GM19240 (cell line): ENCODE results near the gene HMGCS2.

Experiments
- DNase-seq: peaks from one replicate; pipeline ENCODE4 v3.0.0; 2011; ENCODE audit warnings: low spot score; ENCODE audit not compliant: insufficient read length

Gene HMGCS2

DNA sequence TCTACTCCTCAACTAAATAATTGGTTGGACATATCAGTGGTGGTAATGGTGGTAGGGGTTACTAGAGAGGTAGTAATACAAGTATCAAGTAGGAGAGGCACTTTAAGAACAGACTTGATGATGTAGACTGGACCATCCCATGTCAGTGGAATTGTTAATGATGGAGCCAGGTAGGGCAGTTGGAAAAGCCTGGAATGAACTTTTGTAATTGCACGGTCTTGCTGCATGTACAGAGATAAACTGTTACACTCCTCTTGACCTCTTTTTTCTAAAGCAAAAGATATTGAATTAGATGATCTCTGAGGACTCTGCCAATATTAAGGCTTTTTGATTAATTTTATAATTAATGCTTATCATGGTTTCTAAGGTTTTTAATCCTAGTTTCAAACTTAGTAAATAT lies 5.8 kb downstream of the HMGCS2 start:
- no peak for DNase-seq

GRCh38 chr1:119762409-119762808 lies 6.3 kb downstream of the HMGCS2 start:
- DNase-seq: no peak

DNA sequence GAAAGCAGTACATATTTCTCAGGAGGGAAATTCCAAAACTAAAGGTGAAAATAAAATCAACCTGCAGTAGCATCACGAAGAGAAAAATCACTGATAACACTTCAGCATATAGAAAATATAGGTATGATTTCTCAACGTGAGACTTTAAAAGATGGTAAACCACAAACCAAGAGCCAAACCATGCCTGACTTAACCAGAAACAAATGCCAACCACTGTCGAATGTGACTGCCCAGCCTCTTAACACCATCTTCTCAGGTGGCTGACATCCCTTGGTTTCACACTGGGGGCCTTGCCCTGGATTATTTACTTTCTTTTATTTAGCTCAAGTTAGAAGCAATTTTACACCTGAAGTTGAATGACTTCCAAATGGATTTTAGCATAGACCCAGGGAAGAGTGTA lies 10.1 kb downstream of the HMGCS2 start:
- no peak for DNase-seq

DNA sequence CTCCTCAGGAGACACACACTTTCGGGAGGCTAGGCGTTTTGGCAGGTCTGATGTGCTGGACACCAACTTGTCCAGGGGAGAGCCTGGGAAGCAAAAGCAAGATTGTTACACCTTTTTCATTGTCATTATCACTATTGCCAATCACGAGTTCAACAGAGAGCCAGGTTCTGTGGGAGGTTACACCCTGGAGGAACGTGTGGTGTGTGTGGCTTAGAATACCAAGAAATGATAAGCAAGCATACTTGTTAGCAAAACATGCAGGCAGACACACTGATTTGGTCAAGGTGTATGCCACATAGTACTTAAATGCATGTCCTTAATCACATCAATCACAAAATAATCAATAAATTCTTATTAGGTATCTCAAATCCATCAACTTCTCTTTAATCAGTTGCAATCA lies 16.1 kb downstream of the HMGCS2 start:
- DNase-seq: no peak

DNA sequence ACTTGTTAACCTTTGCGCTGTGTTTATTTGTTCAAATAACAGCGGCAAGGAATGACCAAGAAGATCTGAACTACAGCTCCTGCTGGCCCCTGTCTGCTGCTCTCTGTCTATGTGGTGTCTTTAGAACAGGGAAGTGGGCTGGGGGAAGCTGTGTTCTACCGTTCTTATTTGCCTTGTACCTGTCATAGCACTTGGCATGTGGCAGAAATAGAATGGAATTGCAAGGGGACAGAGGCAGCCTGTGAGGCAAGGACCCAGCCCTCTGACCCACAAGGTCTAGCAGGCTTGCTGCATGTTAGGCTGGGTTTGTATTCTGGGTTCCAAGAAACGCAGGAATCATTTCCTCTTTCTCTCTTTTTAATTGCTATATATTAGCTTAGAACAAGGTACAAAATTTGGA lies 20.7 kb downstream of the HMGCS2 start:
- DNase-seq: no peak

- no peak for DNase-seq
Observed at GRCh38 chr1:119747451-119747850, 21.3 kb downstream of the HMGCS2 start.

DNA sequence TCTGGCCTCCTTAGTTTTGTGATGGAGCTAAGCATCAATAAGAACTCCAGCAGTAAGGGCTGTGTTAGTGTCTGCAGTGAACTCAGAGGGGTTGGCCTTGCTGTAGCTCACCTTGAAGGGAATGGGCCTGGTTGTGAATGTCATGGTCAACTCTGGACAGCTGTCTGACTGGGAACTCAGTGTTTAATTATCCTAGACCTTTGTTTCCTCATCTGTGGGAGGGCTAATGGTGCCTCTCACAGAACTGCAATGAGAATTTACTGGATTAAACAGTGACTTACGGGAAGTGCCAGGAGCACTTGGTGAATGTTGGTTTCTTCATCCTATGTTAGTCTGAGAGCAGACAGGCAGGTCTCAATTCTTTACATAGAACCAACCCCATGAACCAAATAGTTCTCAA lies 23.7 kb downstream of the HMGCS2 start:
- DNase-seq: no peak

DNA sequence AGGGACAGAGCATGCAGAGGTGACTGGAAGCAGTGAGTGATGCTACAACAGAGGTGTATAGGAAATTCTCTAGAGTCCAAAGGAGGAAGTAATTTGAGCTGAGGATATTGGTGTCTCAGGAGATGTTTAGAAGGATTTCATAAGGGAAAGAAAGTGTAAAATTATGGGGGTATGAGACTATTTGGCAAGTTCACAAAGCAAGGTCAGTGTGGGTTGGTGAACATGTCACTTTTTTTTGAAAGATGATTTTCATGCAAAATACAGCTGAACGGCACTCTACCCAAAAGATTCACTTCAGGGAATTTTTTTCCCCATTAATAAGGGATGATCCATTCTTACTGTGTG lies 24.1 kb downstream of the HMGCS2 start:
- no peak for DNase-seq

GRCh38 chr1:119743776-119744597 lies 24.7 kb downstream of the HMGCS2 start:
- peak; percentile 53 for DNase-seq

- no peak for DNase-seq
Observed at GRCh38 chr1:119743308-119743707, 25.4 kb downstream of the HMGCS2 start.

- DNase-seq: no peak
Observed at GRCh38 chr1:119742677-119743076, 26.0 kb downstream of the HMGCS2 start.

DNA sequence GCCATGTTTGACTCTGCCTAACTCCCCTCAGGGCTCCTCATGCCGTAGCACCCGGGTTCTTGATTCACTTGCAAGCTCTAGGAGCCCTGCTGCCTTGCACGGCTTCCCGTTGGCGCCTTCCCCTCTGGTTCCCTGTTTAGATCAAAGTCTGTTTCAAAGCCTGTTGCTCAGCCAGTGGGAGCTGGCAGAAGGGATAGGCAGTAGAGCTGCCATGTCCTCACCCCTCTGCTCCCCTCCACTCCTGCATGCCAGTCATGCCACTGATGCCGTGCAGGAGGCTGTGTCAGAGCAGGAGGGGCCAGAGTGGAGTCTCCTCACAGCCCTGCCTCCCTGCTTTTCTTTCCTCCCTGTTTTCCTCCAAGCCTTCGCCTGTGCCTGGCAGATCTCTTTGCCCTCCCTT lies 26.5 kb downstream of the HMGCS2 start:
- no peak for DNase-seq

- no peak for DNase-seq
Observed at GRCh38 chr1:119740896-119741780, 27.6 kb downstream of the HMGCS2 start.

DNA sequence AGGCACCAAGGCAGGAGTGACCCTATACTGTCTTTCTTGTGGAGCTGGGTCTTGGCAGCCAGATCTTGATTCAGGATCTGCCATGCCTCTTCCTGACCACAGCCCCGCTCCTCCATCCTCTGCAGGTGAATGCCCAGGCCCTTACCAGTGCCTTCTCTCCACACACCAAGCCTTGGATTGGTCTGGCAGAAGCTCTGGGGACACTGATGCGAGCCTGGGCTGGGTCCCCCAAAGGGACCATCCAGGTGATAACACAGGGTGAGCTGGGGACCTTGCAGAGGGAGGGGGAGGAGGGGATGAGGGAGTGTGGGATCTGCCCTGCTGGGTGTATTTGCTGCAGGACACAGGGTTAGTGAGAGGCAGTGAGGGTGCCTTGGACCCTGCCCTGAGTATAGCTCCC lies 28.4 kb downstream of the HMGCS2 start:
- no peak for DNase-seq

GRCh38 chr1:119739150-119739549 lies 29.6 kb downstream of the HMGCS2 start:
- DNase-seq: no peak

DNA sequence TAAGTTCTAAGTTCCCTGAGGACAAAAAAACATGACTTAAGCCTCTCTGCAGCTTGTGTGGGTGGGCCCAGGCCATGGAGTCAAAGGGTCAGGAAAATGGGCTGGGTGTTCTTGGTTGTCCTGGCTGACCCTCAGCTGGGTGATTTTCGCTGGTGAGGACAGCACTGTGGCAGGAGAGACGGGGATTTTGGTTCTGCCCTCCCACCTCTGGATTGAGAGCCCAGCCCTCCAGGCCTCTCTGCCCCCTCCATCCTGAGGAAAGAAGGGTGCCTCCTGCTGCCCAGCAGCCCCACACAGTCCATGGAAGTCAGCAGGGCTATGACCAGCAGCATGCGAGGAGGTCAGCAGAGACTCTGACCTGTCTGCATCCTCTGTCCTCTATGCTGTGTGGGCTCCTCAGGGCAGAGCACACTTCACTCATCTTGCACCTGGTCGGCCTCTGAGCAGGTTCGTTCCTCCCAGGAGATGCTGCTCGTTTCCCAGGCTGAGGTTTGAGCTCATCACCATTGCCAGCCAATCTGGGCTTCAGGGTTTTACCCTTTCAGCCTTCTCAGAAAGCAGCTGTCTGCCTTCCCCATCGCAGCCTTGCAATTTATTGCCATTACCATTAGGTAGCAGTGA lies 30.5 kb downstream of the HMGCS2 start:
- DNase-seq: no peak

GRCh38 chr1:119737040-119737682 lies 31.5 kb downstream of the HMGCS2 start:
- DNase-seq: no peak

DNA sequence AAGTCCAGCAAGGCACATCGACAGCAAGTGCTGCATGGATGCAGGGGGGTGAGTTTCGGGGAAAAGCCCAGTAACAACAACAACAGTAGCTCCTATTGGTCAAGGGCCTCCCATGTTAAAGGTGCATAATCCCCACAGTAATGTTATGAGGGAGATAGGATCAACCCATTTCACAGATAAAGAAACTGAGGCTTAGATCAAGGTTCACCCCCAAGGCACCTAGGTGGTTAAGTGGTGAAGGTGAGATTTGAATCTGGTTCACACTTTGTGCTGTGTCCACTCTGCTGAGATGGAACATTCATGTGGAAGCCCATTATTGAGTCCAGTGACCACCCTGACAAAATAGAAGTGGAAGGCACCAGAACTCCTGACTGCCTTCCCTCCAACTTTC lies 32.1 kb downstream of the HMGCS2 start:
- no peak for DNase-seq

DNA sequence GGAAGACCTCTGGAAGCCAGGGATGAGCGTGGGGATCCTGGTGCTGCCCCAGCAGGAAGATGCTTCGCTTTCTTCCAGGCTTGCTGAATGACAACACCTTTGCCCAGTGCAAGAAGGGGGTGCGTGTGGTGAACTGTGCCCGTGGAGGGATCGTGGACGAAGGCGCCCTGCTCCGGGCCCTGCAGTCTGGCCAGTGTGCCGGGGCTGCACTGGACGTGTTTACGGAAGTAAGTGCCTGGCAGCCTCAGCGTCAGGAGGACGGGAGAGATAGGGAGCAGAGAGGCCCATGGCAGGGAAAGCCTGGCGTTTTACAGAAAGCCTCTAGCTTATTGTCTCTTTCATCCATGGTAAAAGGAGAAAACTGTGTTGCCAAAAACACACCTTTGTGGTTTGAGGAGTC lies 33.5 kb downstream of the HMGCS2 start:
- DNase-seq: no peak

DNA sequence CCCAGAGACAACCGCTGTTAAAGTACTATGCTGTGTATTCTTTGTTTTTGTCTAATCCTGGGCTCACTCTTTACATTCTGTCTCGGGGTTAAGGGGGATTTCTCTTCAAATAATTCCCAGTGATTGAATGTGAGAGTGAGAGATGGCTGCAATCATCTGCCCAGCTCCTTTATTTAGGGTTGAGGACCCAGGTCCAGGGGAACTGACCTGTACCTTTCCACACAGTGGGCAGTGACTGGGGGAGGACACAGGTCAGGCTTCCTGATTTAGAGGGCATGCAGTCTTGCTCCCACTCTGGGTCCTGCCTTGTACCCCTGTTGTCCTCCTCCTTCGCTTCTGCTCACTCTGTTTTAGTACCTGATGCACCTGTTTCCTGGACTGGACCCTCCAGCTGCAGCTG lies 35.0 kb downstream of the HMGCS2 start:
- no peak for DNase-seq

- no peak for DNase-seq
Observed at GRCh38 chr1:119732465-119733168, 36.1 kb downstream of the HMGCS2 start.
